ENCODE results near the gene TMEM72.

TMEM72 gene

GRCh38 chr10:44982496-44982895, 71.4 kb downstream of the TMEM72 start:
- H3K27ac ChIP-seq (ENCODE audit: low read length) = no peak overlapping the region

GRCh38 chr10:44983066-44983894, 72.1 kb downstream of the TMEM72 start:
- H3K9ac ChIP-seq (ENCODE audit: low read length) = no peak overlapping the region
- no peak overlapping the region for H3K27ac ChIP-seq (ENCODE audit: low read length)
- H3K4me3 ChIP-seq (ENCODE audit: low read length) = no peak overlapping the region
- H3K9me3 ChIP-seq (ENCODE audit: control insufficient read depth, low read depth, low read length) = no peaks in the 10 kb centered on the region
- no peaks in the 10 kb centered on the region for H3K27me3 ChIP-seq (ENCODE audit: control insufficient read depth, insufficient read depth, low read length)
- no peaks in the 10 kb centered on the region for H3K36me3 ChIP-seq (ENCODE audit: control insufficient read depth, low read depth, low read length)
- peaks cover 52% of the 10 kb centered on the region for H3K4me1 ChIP-seq (ENCODE audit: control insufficient read depth, low read depth, low read length)

More at GRCh38 chr10:44982496-44982895, 71.4 kb downstream of the TMEM72 start:
- no peaks in the 10 kb centered on the region for H3K9me3 ChIP-seq (ENCODE audit: control insufficient read depth, low read depth, low read length)
- H3K4me1 ChIP-seq (ENCODE audit: control insufficient read depth, low read depth, low read length) = peaks cover 53% of the 10 kb centered on the region
- H3K36me3 ChIP-seq (ENCODE audit: control insufficient read depth, low read depth, low read length) = no peaks in the 10 kb centered on the region
- no peak overlapping the region for H3K9ac ChIP-seq (ENCODE audit: low read length)
- no peaks in the 10 kb centered on the region for H3K27me3 ChIP-seq (ENCODE audit: control insufficient read depth, insufficient read depth, low read length)
- no peak overlapping the region for H3K4me3 ChIP-seq (ENCODE audit: low read length)

- Histone ChIP-seq H3K27me3 (ENCODE audit: control insufficient read depth, insufficient read depth, low read length) (no peaks in the 10 kb centered on the region), H3K36me3 (ENCODE audit: control insufficient read depth, low read depth, low read length) (no peaks in the 10 kb centered on the region), H3K4me3 (ENCODE audit: low read length) (no peak overlapping the region), H3K9me3 (ENCODE audit: control insufficient read depth, low read depth, low read length) (no peaks in the 10 kb centered on the region), H3K9ac (ENCODE audit: low read length) (no peak overlapping the region), H3K27ac (ENCODE audit: low read length) (no peak overlapping the region), H3K4me1 (ENCODE audit: control insufficient read depth, low read depth, low read length) (peaks cover 46% of the 10 kb centered on the region)
Observed at GRCh38 chr10:44983895-44984278, 72.8 kb downstream of the TMEM72 start.

GRCh38 chr10:44984671-44985101, 73.5 kb downstream of the TMEM72 start:
- Histone ChIP-seq H3K27me3 (ENCODE audit: control insufficient read depth, insufficient read depth, low read length) (no peaks in the 10 kb centered on the region), H3K36me3 (ENCODE audit: control insufficient read depth, low read depth, low read length) (no peaks in the 10 kb centered on the region), H3K4me3 (ENCODE audit: low read length) (no peak overlapping the region), H3K4me1 (ENCODE audit: control insufficient read depth, low read depth, low read length) (peaks cover 45% of the 10 kb centered on the region), H3K9me3 (ENCODE audit: control insufficient read depth, low read depth, low read length) (no peaks in the 10 kb centered on the region), H3K27ac (ENCODE audit: low read length) (no peak overlapping the region), H3K9ac (ENCODE audit: low read length) (no peak overlapping the region)

- H3K27ac ChIP-seq (ENCODE audit: low read length) = no peak overlapping the region
- H3K27me3 ChIP-seq (ENCODE audit: control insufficient read depth, insufficient read depth, low read length) = no peaks in the 10 kb centered on the region
- H3K36me3 ChIP-seq (ENCODE audit: control insufficient read depth, low read depth, low read length) = no peaks in the 10 kb centered on the region
- H3K4me3 ChIP-seq (ENCODE audit: low read length) = no peak overlapping the region
- H3K9ac ChIP-seq (ENCODE audit: low read length) = no peak overlapping the region
- no peaks in the 10 kb centered on the region for H3K9me3 ChIP-seq (ENCODE audit: control insufficient read depth, low read depth, low read length)
- peaks cover 45% of the 10 kb centered on the region for H3K4me1 ChIP-seq (ENCODE audit: control insufficient read depth, low read depth, low read length)
Observed at GRCh38 chr10:44985175-44985681, 74.1 kb downstream of the TMEM72 start.

GRCh38 chr10:44986179-44986578, 75.0 kb downstream of the TMEM72 start:
- Histone ChIP-seq H3K36me3 (ENCODE audit: control insufficient read depth, low read depth, low read length) (no peaks in the 10 kb centered on the region), H3K9ac (ENCODE audit: low read length) (no peak overlapping the region), H3K9me3 (ENCODE audit: control insufficient read depth, low read depth, low read length) (no peaks in the 10 kb centered on the region), H3K4me1 (ENCODE audit: control insufficient read depth, low read depth, low read length) (peaks cover 43% of the 10 kb centered on the region), H3K27me3 (ENCODE audit: control insufficient read depth, insufficient read depth, low read length) (no peaks in the 10 kb centered on the region), H3K4me3 (ENCODE audit: low read length) (no peak overlapping the region), H3K27ac (ENCODE audit: low read length) (no peak overlapping the region)

Measured in iPS-18a (cell line).